Neutrophil (primary cell): ENCODE data around the gene SH3GLB2.

ENCODE experiments used
- H3K27ac ChIP-seq: fragments of 200-600 bp; sonication (generic); 2 replicates; pipeline ENCODE4 v1.5.1; 2016; ENCODE audit warnings: mild to moderate bottlenecking, moderate library complexity
- H3K27me3 ChIP-seq: fragments of 200-600 bp; sonication (generic); 2 replicates; pipeline ENCODE4 v1.6.0; 2016; ENCODE audit warnings: mild to moderate bottlenecking
- H3K36me3 ChIP-seq: fragments of 200-600 bp; sonication (generic); 2 replicates; pipeline ENCODE4 v1.5.1; 2017
- H3K4me1 ChIP-seq, 2 experiments: fragments of 200-600 bp in 1 of 2; sonication (generic) in 1 of 2; 1 replicate in 1 of 2; 2 replicates in 1 of 2; pipeline versions ENCODE4 v1.5.1 to v1.6.1; 2013 to 2016; ENCODE audit warnings: low read depth in 1 of 2, low read length in 1 of 2, mild to moderate bottlenecking in 1 of 2, moderate library complexity in 1 of 2; ENCODE audit not compliant: control insufficient read depth in 1 of 2, insufficient read depth in 1 of 2
- H3K4me3 ChIP-seq, 2 experiments: fragments of 200-600 bp in 1 of 2; sonication (generic) in 1 of 2; 1 replicate in 1 of 2; 2 replicates in 1 of 2; pipeline ENCODE4 v1.5.1; 2013 to 2016; ENCODE audit warnings: low read depth in 1 of 2, low read length in 1 of 2, mild to moderate bottlenecking in 1 of 2, moderate library complexity in 1 of 2
- H3K9me3 ChIP-seq: fragments of 200-600 bp; sonication (generic); 2 replicates; pipeline ENCODE4 v1.5.1; 2016
- CTCF ChIP-seq: fragments of 200-600 bp; sonication (generic); IDR thresholded peaks from 2 replicates; pipeline ENCODE4 v1.5.1; 2016; ENCODE audit warnings: antibody characterized with exemption

Gene SH3GLB2

GRCh38 chr9:129068990-129069861, 41.1 kb upstream of the SH3GLB2 start:
- Histone ChIP-seq H3K36me3 (peaks cover 72% of the 10 kb centered on the region), H3K9me3 (no peaks in the 10 kb centered on the region), H3K4me3 (no peak overlapping the region), H3K4me1 (peaks cover 0 to 7% of the 10 kb centered on the region in 2 experiments), H3K27me3 (no peaks in the 10 kb centered on the region), H3K27ac (peak overlapping the region; percentile 33)
- no peak for TF ChIP-seq CTCF

GRCh38 chr9:129068110-129068509, 40.0 kb upstream of the SH3GLB2 start:
- no peaks in the 10 kb centered on the region for H3K9me3 ChIP-seq
- no peak overlapping the region for H3K4me3 ChIP-seq
- peaks cover 0 to 7% of the 10 kb centered on the region in 2 experiments for H3K4me1 ChIP-seq
- no peaks in the 10 kb centered on the region for H3K27me3 ChIP-seq
- TF ChIP-seq CTCF, result no peak
- H3K27ac ChIP-seq, result no peak overlapping the region
- peaks cover 80% of the 10 kb centered on the region for H3K36me3 ChIP-seq

- Histone ChIP-seq H3K4me3 (no peak overlapping the region), H3K36me3 (peaks cover 87% of the 10 kb centered on the region), H3K4me1 (peaks cover 0 to 7% of the 10 kb centered on the region in 2 experiments), H3K27me3 (no peaks in the 10 kb centered on the region), H3K27ac (no peak overlapping the region), H3K9me3 (no peaks in the 10 kb centered on the region)
- TF ChIP-seq CTCF, result no peak
Measured at GRCh38 chr9:129064499-129064908, 36.4 kb upstream of the SH3GLB2 start.

GRCh38 chr9:129063061-129063460, 34.9 kb upstream of the SH3GLB2 start:
- Histone ChIP-seq H3K36me3 (peaks cover 78% of the 10 kb centered on the region), H3K27ac (no peak overlapping the region), H3K4me1 (peaks cover 1 to 2% of the 10 kb centered on the region in 2 experiments), H3K9me3 (no peaks in the 10 kb centered on the region), H3K4me3 (no peak overlapping the region), H3K27me3 (no peaks in the 10 kb centered on the region)
- TF ChIP-seq CTCF, result no peak

GRCh38 chr9:129060991-129061390, 32.9 kb upstream of the SH3GLB2 start:
- H3K27me3 ChIP-seq, result no peaks in the 10 kb centered on the region
- no peak for TF ChIP-seq CTCF
- peaks cover 73% of the 10 kb centered on the region for H3K36me3 ChIP-seq
- H3K4me3 ChIP-seq, result no peak overlapping the region
- H3K4me1 ChIP-seq, result peaks cover 4% of the 10 kb centered on the region in 2 experiments
- H3K27ac ChIP-seq, result no peak overlapping the region
- no peaks in the 10 kb centered on the region for H3K9me3 ChIP-seq
